ENCODE data around the gene OR7C1. TPM values are rescaled to one million over a fixed set of nuclear protein-coding genes. Genes with fewer than 3 reads are reported as not detected.

OR7C1 gene
- polyA plus RNA-seq (2013, experiment 1 of 2) = not detected
- polyA plus RNA-seq (2013, experiment 2 of 2) = not detected

GRCh38 chr19:14835011-14835410, at the start of gene OR7C1, which contains the start of gene OR7A5:
Gene OR7C1, minus strand, starts transcription at chr19:14835185. Its CDS starts 35,049 bp downstream, at chr19:14800136.
Gene OR7A5, minus strand, starts transcription at chr19:14835185. Its CDS starts 6,944 bp downstream, at chr19:14828241.
- Histone ChIP-seq H3K27me3 (ENCODE audit: insufficient read depth, low read length) (no peaks in the 10 kb centered on the region), H3K36me3 (ENCODE audit: insufficient read depth, low read length) (no peaks in the 10 kb centered on the region), H3K27ac (ENCODE audit: low read depth, low read length) (no peak within 1 kb of the TSS), H3K9me3 (ENCODE audit: insufficient read depth, low read depth, low read length) (peaks cover 81% of the 10 kb centered on the region), H3K9ac (ENCODE audit: low read depth, low read length) (no peak within 1 kb of the TSS), H3K4me3 (ENCODE audit: low read length) (no peak within 1 kb of the TSS), H3K4me1 (ENCODE audit: insufficient read depth, low read length) (no peaks in the 10 kb centered on the region)
- WGBS = 63% methylated on average over 1 of the region's 1 CpG

- Histone ChIP-seq H3K9me3 (ENCODE audit: insufficient read depth, low read depth, low read length) (peaks cover 73% of the 10 kb centered on the region), H3K27ac (ENCODE audit: low read depth, low read length) (no peak overlapping the region), H3K4me3 (ENCODE audit: low read length) (no peak overlapping the region), H3K9ac (ENCODE audit: low read depth, low read length) (no peak overlapping the region), H3K4me1 (ENCODE audit: insufficient read depth, low read length) (no peaks in the 10 kb centered on the region), H3K36me3 (ENCODE audit: insufficient read depth, low read length) (no peaks in the 10 kb centered on the region), H3K27me3 (ENCODE audit: insufficient read depth, low read length) (no peaks in the 10 kb centered on the region)
- WGBS = 92% methylated on average over 2 of the region's 4 CpGs
Measured at GRCh38 chr19:14871619-14872230, 36.7 kb upstream of the OR7C1 start.

GRCh38 chr19:14868497-14868896, 33.5 kb upstream of the OR7C1 start:
- no peak overlapping the region for H3K4me3 ChIP-seq (ENCODE audit: low read length)
- WGBS = 72% methylated on average over 5 of the region's 5 CpGs
- H3K27me3 ChIP-seq (ENCODE audit: insufficient read depth, low read length) = no peaks in the 10 kb centered on the region
- no peak overlapping the region for H3K9ac ChIP-seq (ENCODE audit: low read depth, low read length)
- H3K27ac ChIP-seq (ENCODE audit: low read depth, low read length) = no peak overlapping the region
- H3K36me3 ChIP-seq (ENCODE audit: insufficient read depth, low read length) = no peaks in the 10 kb centered on the region
- no peaks in the 10 kb centered on the region for H3K4me1 ChIP-seq (ENCODE audit: insufficient read depth, low read length)
- peaks cover 79% of the 10 kb centered on the region for H3K9me3 ChIP-seq (ENCODE audit: insufficient read depth, low read depth, low read length)

GRCh38 chr19:14848822-14849221, 13.8 kb upstream of the OR7C1 start, which contains the start of gene OR7A10:
Gene OR7A10, minus strand, starts transcription at chr19:14848922. Its CDS starts 7,045 bp downstream, at chr19:14841877.
- H3K9ac ChIP-seq (ENCODE audit: low read depth, low read length) = no peak within 1 kb of the TSS
- H3K27ac ChIP-seq (ENCODE audit: low read depth, low read length) = no peak within 1 kb of the TSS
- 78% methylated on average over 4 of the region's 5 CpGs for WGBS
- H3K9me3 ChIP-seq (ENCODE audit: insufficient read depth, low read depth, low read length) = peaks cover 82% of the 10 kb centered on the region
- no peak within 1 kb of the TSS for H3K4me3 ChIP-seq (ENCODE audit: low read length)
- H3K4me1 ChIP-seq (ENCODE audit: insufficient read depth, low read length) = no peaks in the 10 kb centered on the region
- H3K27me3 ChIP-seq (ENCODE audit: insufficient read depth, low read length) = no peaks in the 10 kb centered on the region
- H3K36me3 ChIP-seq (ENCODE audit: insufficient read depth, low read length) = no peaks in the 10 kb centered on the region

GRCh38 chr19:14843578-14843977, 8.6 kb upstream of the OR7C1 start:
- 76% methylated on average over 5 of the region's 6 CpGs for WGBS
- H3K27me3 ChIP-seq (ENCODE audit: insufficient read depth, low read length) = no peaks in the 10 kb centered on the region
- no peaks in the 10 kb centered on the region for H3K36me3 ChIP-seq (ENCODE audit: insufficient read depth, low read length)
- H3K27ac ChIP-seq (ENCODE audit: low read depth, low read length) = no peak overlapping the region
- no peaks in the 10 kb centered on the region for H3K4me1 ChIP-seq (ENCODE audit: insufficient read depth, low read length)
- H3K4me3 ChIP-seq (ENCODE audit: low read length) = no peak overlapping the region
- H3K9ac ChIP-seq (ENCODE audit: low read depth, low read length) = no peak overlapping the region
- peaks cover 83% of the 10 kb centered on the region for H3K9me3 ChIP-seq (ENCODE audit: insufficient read depth, low read depth, low read length)

GRCh38 chr19:14843169-14843568, 8.2 kb upstream of the OR7C1 start:
- H3K27ac ChIP-seq (ENCODE audit: low read depth, low read length) = no peak overlapping the region
- H3K9me3 ChIP-seq (ENCODE audit: insufficient read depth, low read depth, low read length) = peaks cover 80% of the 10 kb centered on the region
- no peak overlapping the region for H3K9ac ChIP-seq (ENCODE audit: low read depth, low read length)
- no peak overlapping the region for H3K4me3 ChIP-seq (ENCODE audit: low read length)
- no peaks in the 10 kb centered on the region for H3K27me3 ChIP-seq (ENCODE audit: insufficient read depth, low read length)
- H3K4me1 ChIP-seq (ENCODE audit: insufficient read depth, low read length) = no peaks in the 10 kb centered on the region
- WGBS = 53% methylated on average over 2 of the region's 2 CpGs
- H3K36me3 ChIP-seq (ENCODE audit: insufficient read depth, low read length) = no peaks in the 10 kb centered on the region

- Histone ChIP-seq H3K27me3 (ENCODE audit: insufficient read depth, low read length) (no peaks in the 10 kb centered on the region), H3K9me3 (ENCODE audit: insufficient read depth, low read depth, low read length) (peaks cover 84% of the 10 kb centered on the region), H3K4me3 (ENCODE audit: low read length) (no peak overlapping the region), H3K4me1 (ENCODE audit: insufficient read depth, low read length) (no peaks in the 10 kb centered on the region), H3K9ac (ENCODE audit: low read depth, low read length) (no peak overlapping the region), H3K27ac (ENCODE audit: low read depth, low read length) (no peak overlapping the region), H3K36me3 (ENCODE audit: insufficient read depth, low read length) (no peaks in the 10 kb centered on the region)
- 14% methylated on average over 1 of the region's 1 CpG for WGBS
Measured at GRCh38 chr19:14840206-14840605, 5.2 kb upstream of the OR7C1 start.

- H3K4me3 ChIP-seq (ENCODE audit: low read length) = no peak overlapping the region
- H3K4me1 ChIP-seq (ENCODE audit: insufficient read depth, low read length) = no peaks in the 10 kb centered on the region
- H3K36me3 ChIP-seq (ENCODE audit: insufficient read depth, low read length) = no peaks in the 10 kb centered on the region
- no peak overlapping the region for H3K9ac ChIP-seq (ENCODE audit: low read depth, low read length)
- WGBS = 43% methylated on average over 4 of the region's 4 CpGs
- H3K9me3 ChIP-seq (ENCODE audit: insufficient read depth, low read depth, low read length) = peaks cover 86% of the 10 kb centered on the region
- H3K27me3 ChIP-seq (ENCODE audit: insufficient read depth, low read length) = no peaks in the 10 kb centered on the region
- no peak overlapping the region for H3K27ac ChIP-seq (ENCODE audit: low read depth, low read length)
Measured at GRCh38 chr19:14837391-14837790, 2.4 kb upstream of the OR7C1 start.

- Histone ChIP-seq H3K4me3 (ENCODE audit: low read length) (no peak overlapping the region), H3K9me3 (ENCODE audit: insufficient read depth, low read depth, low read length) (peaks cover 87% of the 10 kb centered on the region), H3K36me3 (ENCODE audit: insufficient read depth, low read length) (no peaks in the 10 kb centered on the region), H3K4me1 (ENCODE audit: insufficient read depth, low read length) (no peaks in the 10 kb centered on the region), H3K27ac (ENCODE audit: low read depth, low read length) (no peak overlapping the region), H3K27me3 (ENCODE audit: insufficient read depth, low read length) (no peaks in the 10 kb centered on the region), H3K9ac (ENCODE audit: low read depth, low read length) (no peak overlapping the region)
- WGBS = 78% methylated on average over 4 of the region's 4 CpGs
Measured at GRCh38 chr19:14830702-14831101, 4.3 kb downstream of the OR7C1 start.

GRCh38 chr19:14826006-14826405, 9.0 kb downstream of the OR7C1 start:
- 100% methylated on average over 1 of the region's 2 CpGs for WGBS
- Histone ChIP-seq H3K9me3 (ENCODE audit: insufficient read depth, low read depth, low read length) (peaks cover 90% of the 10 kb centered on the region), H3K27ac (ENCODE audit: low read depth, low read length) (no peak overlapping the region), H3K9ac (ENCODE audit: low read depth, low read length) (no peak overlapping the region), H3K4me3 (ENCODE audit: low read length) (no peak overlapping the region), H3K36me3 (ENCODE audit: insufficient read depth, low read length) (no peaks in the 10 kb centered on the region), H3K27me3 (ENCODE audit: insufficient read depth, low read length) (no peaks in the 10 kb centered on the region), H3K4me1 (ENCODE audit: insufficient read depth, low read length) (no peaks in the 10 kb centered on the region)

- WGBS = 61% methylated on average over 5 of the region's 6 CpGs
- peaks cover 81% of the 10 kb centered on the region for H3K9me3 ChIP-seq (ENCODE audit: insufficient read depth, low read depth, low read length)
- H3K9ac ChIP-seq (ENCODE audit: low read depth, low read length) = no peak overlapping the region
- no peaks in the 10 kb centered on the region for H3K4me1 ChIP-seq (ENCODE audit: insufficient read depth, low read length)
- no peak overlapping the region for H3K4me3 ChIP-seq (ENCODE audit: low read length)
- no peaks in the 10 kb centered on the region for H3K27me3 ChIP-seq (ENCODE audit: insufficient read depth, low read length)
- no peaks in the 10 kb centered on the region for H3K36me3 ChIP-seq (ENCODE audit: insufficient read depth, low read length)
- H3K27ac ChIP-seq (ENCODE audit: low read depth, low read length) = no peak overlapping the region
Measured at GRCh38 chr19:14821937-14822336, 13.0 kb downstream of the OR7C1 start.

- 80% methylated on average over 7 of the region's 8 CpGs for WGBS
- H3K27me3 ChIP-seq (ENCODE audit: insufficient read depth, low read length) = no peaks in the 10 kb centered on the region
- no peaks in the 10 kb centered on the region for H3K4me1 ChIP-seq (ENCODE audit: insufficient read depth, low read length)
- H3K4me3 ChIP-seq (ENCODE audit: low read length) = no peak overlapping the region
- H3K9me3 ChIP-seq (ENCODE audit: insufficient read depth, low read depth, low read length) = peaks cover 77% of the 10 kb centered on the region
- no peak overlapping the region for H3K9ac ChIP-seq (ENCODE audit: low read depth, low read length)
- no peak overlapping the region for H3K27ac ChIP-seq (ENCODE audit: low read depth, low read length)
- H3K36me3 ChIP-seq (ENCODE audit: insufficient read depth, low read length) = no peaks in the 10 kb centered on the region
Measured at GRCh38 chr19:14818588-14818987, 16.4 kb downstream of the OR7C1 start.

Measured in HUES64 (cell line).